HFF-Myc (cell line): Measurements from ENCODE around the gene CTBP2.

Experiments used
- DNase-seq: peaks from one replicate; pipeline ENCODE4 v3.0.0-alpha.2; 2011; ENCODE audit warnings: low read depth; ENCODE audit errors: extremely low read depth
- H3K4me3 ChIP-seq: replicated peaks from 2 replicates; pipeline ENCODE4 v1.5.1; 2011; ENCODE audit warnings: low read depth, mild to moderate bottlenecking, control low read depth, low read length
- TF ChIP-seq, protein P1 (sequence below): IDR thresholded peaks from 2 replicates; pipeline ENCODE4 v1.5.1; 2012; ENCODE audit warnings: mild to moderate bottlenecking, low read depth, low read length, control low read depth; ENCODE audit errors: missing control alignments

CTBP2 gene

DNA sequence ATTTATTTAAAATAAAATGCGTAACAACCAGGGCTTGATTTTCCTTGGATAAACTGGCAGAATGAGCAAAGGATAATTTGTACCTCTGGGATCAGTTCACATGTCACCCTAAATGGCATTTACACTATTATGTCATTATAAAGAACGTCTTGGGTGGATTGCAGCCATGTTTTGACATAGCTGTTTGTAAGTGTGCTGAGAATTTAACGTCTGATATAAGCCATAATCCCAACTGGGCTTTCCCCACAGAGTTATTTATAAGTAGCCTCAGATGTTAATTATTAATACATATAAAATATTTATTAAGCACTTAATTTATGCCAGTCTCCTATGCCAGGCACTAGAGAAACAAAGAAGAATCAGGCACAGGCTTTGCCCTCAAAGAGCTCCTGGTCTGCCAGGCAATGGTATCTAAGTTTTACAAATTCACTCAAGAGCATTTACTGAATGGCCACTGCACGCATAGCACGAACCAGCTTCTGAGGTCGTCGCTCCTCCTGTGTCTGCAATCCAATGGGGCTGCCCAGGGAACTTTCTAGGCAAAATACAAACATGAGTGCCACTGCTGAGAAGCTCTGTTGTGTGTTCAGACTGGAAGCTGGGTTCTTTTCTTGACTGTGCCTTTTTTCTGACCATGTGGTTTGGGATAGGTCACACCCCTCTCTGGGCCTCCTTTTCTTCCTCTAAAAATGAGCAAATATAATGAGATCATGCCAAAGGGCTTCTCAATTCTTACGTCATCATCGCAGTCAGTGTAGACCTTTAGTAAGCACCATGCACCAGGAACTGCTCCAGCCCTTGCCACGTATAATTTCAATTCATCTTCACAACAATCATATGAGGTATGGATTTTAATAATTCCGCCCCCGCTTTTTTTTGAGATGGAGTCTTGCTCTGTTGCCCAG lies 11.3 kb upstream of the CTBP2 start:
- TF ChIP-seq, protein P1, sequence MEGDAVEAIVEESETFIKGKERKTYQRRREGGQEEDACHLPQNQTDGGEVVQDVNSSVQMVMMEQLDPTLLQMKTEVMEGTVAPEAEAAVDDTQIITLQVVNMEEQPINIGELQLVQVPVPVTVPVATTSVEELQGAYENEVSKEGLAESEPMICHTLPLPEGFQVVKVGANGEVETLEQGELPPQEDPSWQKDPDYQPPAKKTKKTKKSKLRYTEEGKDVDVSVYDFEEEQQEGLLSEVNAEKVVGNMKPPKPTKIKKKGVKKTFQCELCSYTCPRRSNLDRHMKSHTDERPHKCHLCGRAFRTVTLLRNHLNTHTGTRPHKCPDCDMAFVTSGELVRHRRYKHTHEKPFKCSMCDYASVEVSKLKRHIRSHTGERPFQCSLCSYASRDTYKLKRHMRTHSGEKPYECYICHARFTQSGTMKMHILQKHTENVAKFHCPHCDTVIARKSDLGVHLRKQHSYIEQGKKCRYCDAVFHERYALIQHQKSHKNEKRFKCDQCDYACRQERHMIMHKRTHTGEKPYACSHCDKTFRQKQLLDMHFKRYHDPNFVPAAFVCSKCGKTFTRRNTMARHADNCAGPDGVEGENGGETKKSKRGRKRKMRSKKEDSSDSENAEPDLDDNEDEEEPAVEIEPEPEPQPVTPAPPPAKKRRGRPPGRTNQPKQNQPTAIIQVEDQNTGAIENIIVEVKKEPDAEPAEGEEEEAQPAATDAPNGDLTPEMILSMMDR, result no peak
- no peak for DNase-seq
- H3K4me3 ChIP-seq, result no peak overlapping the region

DNA sequence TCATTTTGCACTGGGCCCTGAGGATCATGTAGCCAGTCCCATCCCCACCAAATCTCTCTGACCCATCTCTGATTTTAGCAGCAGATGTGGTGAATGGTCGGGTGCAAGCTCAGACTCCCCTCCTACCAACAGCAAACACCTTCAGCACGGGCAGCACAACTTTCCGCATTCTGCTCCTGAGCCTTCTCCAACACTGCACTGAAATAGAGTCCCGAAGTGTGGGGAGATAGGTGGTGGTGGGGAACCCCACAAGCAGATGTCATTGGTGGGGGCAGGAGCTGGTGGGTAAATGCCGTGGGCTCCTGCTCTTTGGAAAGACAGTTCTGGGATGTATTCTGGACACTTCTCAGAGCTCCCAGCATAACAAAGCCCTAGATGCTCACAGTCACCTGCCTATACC lies 9.6 kb upstream of the CTBP2 start:
- TF ChIP-seq, protein P1, result no peak
- DNase-seq, result no peak

DNA sequence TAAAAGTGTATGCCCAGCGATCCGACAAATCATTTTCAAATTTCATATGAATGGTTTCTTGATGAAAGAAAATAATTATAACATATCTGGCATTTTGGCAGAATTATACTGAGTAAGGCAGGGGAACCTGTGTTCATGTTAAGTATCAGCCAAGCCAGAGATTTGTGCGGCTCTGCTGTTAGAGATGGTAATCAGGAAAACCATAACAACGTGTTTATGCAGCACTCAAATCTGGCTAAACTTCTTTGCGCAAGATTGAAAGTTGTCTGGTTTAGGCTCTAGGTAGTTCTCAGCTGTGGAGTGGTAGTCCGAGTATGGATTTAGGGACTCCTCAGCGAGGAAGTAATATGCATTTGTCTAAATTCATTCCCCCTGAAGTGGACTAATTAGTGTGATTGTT lies 8.9 kb upstream of the CTBP2 start:
- no peak overlapping the region for H3K4me3 ChIP-seq
- TF ChIP-seq, protein P1, result no peak
- DNase-seq, result no peak

More for the DNA sequence above, 9.6 kb upstream of the CTBP2 start:
- H3K4me3 ChIP-seq, result no peak overlapping the region

DNA sequence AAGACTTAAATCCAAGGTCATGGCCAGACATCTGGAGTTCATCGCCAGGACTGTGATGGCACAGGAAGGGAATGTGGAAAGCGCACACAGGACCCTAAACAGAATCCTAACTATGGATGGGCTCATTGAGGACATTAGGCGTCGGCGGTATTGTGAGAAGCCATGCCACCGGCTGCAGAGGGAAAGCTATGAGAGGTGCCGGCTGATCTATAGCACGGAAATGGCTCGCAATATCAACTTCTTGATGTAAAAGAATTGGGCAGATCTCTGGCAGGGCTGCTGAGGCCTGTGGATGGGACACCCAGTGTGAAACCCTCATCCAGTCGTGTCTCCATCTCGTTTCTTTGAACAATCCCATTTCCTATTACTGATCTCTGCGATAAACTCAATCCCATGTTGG lies 6.3 kb upstream of the CTBP2 start:
- DNase-seq, result no peak
- no peak overlapping the region for H3K4me3 ChIP-seq
- TF ChIP-seq, protein P1, result no peak

DNA sequence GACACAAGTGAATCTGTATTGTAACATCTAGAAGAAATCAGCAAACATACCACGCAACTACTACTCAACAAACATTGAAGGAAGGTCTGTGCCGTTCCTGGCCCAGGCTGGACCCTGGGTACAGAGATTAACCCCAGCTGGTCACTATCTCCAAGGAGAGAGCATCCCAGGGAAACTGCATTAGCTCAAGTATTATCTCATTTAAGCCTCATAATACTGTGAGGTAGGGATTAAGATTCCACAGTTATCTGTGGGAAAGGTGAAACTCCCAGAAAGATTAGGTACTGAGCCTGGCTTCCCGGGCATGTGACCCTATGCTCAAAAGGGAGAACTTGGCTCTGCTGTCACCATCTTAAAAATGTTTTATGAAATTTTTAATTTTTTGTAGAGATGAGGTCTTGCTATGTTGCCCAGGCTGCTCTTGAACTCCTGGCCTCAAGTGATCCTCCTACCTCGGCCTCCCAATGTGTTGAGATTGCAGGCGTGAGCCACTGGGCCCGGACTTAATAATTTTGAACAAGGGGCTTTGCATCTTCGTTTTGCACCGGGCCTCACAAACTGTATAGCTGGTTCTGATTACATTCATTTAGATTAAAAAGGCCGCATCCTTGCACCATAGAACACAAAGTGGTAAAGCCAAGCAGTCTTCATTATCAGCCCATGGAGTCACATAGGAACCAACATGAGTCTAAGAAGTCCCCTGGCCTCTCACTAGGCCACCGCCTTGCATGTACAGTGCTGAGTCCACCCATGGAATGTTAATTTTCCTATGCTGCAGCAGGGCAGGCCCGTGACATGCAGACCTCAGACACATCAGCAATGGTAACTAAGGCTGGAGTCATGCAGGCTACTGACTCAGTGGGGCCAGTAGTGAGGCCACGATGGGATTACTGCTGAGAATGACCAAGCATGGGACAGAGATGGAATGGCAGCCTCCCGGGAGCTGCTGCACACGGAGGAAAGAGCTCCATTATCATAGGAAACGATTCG lies 5.5 kb upstream of the CTBP2 start:
- no peak overlapping the region for H3K4me3 ChIP-seq
- TF ChIP-seq, protein P1, result no peak
- DNase-seq, result no peak

DNA sequence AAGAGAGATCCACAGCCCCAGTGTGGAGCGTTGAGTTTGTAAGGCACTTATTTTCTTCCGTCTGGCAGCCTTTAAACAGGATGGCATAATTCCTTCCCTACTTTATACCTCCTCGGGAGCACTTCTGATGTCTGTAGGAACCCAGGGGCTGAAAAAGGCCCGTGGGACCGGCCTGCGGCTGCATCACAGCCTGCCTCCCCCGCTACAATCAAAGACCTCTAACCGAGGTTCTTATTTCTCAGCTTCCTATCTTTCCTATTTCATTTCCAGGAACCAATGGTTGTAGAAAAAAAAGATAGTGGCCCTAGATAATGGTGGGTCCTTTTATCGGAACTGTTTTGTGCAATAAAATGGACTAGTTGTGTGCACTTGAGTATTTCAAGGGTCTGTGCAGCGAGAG lies 4.1 kb upstream of the CTBP2 start:
- no peak for DNase-seq
- H3K4me3 ChIP-seq, result no peak overlapping the region
- TF ChIP-seq, protein P1, result no peak
